OCI-M2 (cell line): ENCODE results near the gene NAP1L4.

ENCODE experiments used
- DNase-seq: peaks from one replicate; lab custom pipeline; 2025; ENCODE audit not compliant: unreplicated experiment; lab: John Stamatoyannopoulos, UW

Gene NAP1L4

DNA sequence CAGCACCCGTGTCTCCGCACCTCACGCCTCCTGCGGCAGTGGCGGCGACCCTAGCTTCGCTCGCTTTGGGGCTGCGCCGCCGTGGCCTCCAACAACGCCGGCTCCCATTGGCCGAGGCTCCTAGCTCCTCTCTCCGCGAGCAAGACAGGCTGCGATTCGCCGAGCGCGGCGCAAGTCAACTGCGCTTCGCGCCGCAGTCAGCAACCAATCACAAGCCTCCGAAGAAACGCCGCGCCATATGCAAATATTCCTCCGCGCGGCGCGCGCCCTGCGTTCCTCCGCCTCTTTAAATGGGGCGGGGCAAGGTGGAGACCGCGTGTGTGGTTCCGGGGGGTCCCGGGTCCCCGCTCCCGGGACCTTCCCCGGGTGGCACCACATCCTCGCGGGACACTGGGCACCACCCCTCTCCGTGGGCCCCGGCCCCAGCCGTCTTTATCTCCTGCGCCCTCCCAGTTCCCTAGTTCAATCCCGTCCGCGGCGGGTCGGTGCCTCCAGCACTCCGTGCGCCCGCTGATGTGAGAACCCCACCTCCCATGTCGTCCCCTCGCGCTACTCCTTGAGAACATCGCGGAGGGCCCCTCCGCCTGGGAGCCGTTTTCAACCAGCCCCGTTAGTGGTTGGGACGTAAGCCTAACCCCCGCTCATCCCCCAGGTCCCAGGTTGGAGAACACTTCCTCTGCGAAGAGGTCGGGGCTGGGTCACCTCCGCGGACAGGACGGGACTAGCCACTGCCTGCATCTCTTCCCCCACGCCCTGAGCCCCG lies at the start of gene NAP1L4:
Gene NAP1L4, minus strand, starts transcription at position 96 of the 763 bp plus-strand sequence. CDS start 13,109 bp downstream, outside the sequence.
- peak; percentile 49 for DNase-seq

DNA sequence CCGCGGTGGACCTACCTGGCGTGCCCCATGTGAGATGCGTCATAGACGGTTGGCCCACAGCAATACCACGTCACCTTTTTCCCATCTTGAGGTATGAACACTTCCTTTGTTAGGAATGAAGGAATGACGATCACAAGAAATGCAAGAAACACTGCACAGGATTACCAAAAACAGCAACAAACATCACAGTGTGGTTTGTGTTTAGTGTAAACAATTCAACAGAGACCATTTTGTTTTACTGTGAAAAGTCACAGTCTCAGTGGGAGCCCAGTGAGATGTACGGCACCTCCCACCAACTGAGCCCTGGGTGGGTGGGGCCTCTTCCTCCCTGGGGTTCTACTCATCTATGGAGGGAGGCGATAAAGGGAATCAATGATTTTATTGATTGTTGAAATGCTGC lies 48.8 kb upstream of the NAP1L4 start:
- DNase-seq = no peak

DNA sequence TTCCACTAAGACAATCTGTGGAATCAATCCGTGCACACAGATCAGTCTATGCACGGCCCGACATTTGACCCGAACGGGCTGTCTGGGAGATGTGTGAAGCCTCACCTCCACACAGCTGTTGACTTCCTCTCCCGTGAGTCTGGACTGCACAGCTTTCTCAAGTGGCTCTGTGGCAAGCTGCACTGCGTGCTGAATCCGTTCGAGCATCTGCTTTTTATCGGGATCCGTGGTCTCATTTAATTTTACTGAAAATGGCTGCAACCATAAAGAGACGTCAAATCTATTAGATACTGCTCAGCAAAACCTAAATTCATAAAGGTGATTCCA lies 45.8 kb upstream of the NAP1L4 start:
- no peak for DNase-seq

DNA sequence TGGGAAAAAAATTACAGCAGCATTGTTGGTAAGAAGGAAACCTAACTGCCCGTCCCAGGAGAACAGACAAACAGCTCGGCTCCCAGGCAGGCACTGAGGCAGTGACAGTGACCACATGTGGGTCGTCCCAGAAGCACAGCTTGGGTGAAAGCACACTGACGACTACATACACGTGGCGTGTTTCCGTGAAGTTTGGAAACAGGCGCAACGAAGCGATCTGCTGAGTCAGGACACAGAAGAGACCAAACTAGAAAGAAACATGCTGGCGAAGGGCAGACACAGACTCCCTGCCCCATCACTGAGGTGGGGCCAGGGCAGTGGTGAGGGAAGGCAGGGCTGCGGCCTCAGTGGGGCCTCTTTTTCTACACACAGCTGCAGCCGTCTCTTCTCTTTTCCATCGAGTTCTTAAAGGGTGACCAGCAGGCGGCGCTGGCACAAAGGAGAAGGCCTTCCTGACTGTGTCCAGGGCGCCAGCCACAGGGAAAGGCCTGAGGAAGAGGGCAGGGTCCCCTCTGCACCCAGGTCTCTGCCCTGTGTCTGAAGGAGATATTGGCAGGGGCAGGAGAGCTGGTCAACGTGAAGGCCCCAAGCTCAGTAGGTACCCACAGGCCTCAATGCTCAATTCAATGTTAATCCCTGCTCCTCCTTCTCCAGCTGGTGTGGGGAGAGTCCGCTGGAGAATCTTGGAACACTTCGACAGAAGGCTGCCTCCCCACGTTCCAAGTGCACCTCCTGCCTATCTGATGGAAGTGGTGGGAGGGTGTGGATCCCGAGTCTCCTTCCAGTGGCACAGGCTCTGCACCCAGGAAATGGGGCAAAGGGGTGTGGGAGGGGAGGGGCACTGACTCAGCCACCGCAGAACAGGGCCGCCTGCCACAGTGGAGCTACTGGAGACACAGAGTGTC lies 45.2 kb upstream of the NAP1L4 start:
- DNase-seq = no peak

GRCh38 chr11:3036419-3036818 lies 44.3 kb upstream of the NAP1L4 start:
- DNase-seq = no peak

- DNase-seq = no peak
Measured at GRCh38 chr11:3035333-3035732, 43.2 kb upstream of the NAP1L4 start.

GRCh38 chr11:3030289-3031070 lies 38.4 kb upstream of the NAP1L4 start:
- no peak for DNase-seq

DNA sequence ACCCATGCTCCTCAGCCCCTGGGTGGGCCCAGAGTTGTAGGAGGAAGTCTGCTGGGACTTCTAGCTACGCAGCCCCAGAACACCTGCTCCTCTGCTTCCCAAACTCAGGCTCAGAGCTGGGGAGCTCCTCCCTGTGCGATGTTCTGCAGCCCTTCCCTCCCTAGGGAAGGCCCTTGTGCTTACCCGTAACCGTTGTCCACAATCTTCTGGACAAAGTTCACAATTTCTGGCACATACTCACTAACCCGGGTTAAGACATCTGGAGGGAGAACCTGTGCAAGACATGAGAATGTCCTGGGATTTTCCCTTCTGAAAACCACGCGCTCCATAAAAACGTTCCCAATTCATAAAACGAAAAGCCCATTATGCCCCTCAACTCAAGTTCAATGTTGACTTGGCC lies 36.7 kb upstream of the NAP1L4 start:
- no peak for DNase-seq

GRCh38 chr11:3026803-3027202 lies 34.7 kb upstream of the NAP1L4 start:
- DNase-seq = no peak

DNA sequence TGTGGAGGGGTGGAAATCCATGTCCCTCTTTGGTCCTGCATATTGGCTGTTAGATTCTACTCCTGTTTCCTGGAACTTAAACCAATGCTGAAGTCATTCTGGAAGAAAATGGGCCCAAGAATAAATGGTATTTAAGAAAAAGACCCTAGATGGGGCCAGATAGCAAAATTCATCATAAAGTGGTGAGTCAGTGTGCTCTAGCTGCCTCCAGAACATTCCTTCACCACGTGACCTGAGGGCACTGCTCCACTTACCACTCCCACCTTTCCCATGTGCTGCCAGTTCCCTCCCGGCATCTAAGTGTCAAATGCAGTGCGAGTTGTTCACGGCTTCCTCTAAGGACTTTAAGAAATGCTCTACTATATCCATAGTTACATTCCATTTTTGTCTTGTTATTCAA lies 30.9 kb upstream of the NAP1L4 start:
- no peak for DNase-seq

DNA sequence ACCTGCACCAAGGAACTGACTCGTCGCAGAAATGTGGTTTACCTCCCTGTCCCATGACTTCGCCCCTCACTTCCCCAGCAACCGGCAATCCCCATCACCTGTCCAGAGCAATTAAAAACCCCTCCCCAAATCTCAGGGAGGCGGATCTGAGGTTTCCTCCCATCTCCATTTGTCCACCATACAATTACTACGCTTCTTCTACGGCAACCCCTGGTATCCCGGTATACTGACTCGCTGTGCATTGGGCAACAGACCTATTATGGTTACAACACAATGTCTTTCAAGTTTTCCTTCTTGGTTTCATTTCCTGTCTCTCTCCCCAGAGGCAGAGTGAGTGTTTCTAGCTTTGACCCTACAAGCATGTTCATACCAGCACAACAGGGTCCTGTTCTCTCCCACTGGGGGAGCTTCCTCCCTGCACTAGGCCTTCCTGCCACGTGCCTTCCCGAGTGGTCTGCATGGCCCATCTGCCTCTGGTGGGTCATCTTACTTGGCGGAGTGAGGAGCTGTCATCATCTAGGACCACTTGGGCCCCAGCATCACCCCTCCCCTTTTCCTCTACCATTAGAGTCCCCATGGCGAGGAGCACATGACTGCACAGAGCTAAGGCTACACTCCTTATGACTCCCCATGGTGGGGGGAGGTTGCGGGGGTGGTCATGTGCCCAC lies 30.3 kb upstream of the NAP1L4 start:
- DNase-seq = no peak

- no peak for DNase-seq
Measured at GRCh38 chr11:3021125-3021524, 29.0 kb upstream of the NAP1L4 start.

GRCh38 chr11:3020011-3020410 lies 27.9 kb upstream of the NAP1L4 start:
- no peak for DNase-seq

- no peak for DNase-seq
Measured at GRCh38 chr11:3018596-3018995, 26.5 kb upstream of the NAP1L4 start.

DNA sequence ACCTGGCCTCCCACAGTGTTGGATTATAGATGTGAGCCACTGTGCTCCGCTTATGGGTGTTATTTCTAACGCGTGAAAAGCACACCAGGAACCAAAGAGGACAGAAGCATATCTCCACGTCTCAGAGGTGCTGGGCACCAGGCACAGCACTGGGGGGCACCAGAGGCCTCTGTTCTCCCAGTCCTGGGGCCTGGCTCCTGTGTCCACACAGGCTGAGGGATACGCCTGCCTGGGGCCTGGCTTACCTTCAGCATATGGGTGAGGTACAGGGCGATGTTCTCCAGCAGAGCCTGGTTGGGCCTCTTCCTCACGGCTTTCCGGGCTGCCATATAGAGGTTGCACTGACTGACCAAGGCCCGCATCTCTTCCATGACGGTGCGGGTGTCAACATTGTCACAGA lies 24.7 kb upstream of the NAP1L4 start:
- DNase-seq = no peak

GRCh38 chr11:3015796-3016195 lies 23.7 kb upstream of the NAP1L4 start:
- no peak for DNase-seq

DNA sequence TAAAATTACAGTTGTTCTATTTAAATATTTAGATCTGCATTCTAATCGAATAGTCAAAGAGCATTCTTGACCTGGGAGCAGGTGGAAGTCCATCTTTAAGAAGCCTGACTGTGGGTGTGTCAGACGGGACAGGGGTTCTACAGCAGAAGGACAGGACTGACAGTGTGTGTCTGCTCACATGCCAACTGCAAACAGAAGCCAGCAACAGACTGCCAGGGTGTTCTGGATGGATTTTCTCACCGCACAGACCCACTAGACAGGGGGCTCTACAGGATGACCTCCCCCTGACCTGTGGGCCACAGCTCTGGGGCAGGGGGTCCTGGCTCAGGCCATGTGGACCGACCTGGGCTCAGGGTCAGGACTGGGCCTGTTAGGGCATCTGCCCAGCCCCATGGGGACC lies 22.8 kb upstream of the NAP1L4 start:
- no peak for DNase-seq

DNA sequence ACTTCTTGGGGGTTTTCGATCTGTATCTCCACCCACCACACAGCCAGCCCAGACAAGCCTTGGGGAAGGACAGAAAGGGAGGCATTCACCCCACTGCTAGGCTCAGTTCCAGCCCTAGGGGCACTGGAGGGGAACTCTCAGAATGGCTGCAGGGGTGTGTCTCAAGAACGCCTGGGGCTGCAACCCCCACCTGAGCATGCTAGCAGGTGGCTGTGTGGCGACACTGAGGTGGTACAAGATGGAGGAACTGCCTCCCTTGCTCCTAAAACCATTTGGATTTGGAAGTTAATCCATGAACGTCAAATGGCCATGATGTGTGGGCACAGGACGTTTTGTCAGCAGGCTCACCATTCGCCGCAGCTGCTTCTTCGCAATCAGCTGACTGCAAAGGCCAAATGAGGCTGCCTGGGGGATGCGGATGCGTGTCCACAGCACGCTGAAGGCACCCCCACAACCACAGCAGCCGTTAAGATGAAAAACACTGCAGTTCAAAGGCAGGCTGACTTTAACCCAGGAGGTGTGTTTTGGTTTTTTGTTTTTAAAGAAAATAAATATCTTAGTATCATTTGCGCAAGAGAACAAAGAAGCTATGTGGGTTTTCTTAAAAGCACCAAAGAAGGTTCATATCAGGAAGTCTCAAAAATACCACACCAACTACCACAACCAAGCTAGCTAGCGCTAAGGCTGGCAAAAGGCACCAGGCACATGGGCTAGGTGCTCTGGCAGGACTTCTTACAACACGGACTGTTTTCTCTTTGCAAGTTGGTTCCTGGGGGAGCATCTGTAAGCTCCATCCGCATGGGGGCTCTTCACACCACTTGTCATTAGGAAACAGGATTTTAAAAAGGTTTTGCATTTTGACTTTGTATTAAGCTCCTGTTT lies 22.2 kb upstream of the NAP1L4 start:
- DNase-seq = no peak

GRCh38 chr11:3011891-3012885 lies 20.1 kb upstream of the NAP1L4 start:
- no peak for DNase-seq
